SK-N-MC (cell line): ENCODE data around the gene AKAP13.
"Not testable (repeated sequence)": the region's sequence is repeated elsewhere in the genome, so short reads cannot be mapped to it uniquely, and the experiment has no call there.

Experiments used
- DNase-seq: peaks from one replicate; pipeline ENCODE4 v3.0.0-alpha.2; 2011; ENCODE audit warnings: low read depth, low spot score
- H3K27ac ChIP-seq: fragments of 200-600 bp; sonication (generic); 2 replicates; pipeline ENCODE4 v1.5.1; 2016; ENCODE audit warnings: mixed run types
- H3K36me3 ChIP-seq: fragments of 200-600 bp; sonication (generic); 2 replicates; pipeline ENCODE4 v1.6.1; 2017; ENCODE audit warnings: antibody characterized with exemption, low read length, mixed read lengths; ENCODE audit not compliant: insufficient read depth
- H3K4me3 ChIP-seq: fragments of 200-600 bp; sonication (generic); 2 replicates; pipeline ENCODE4 v1.5.1; 2016
- H3K9ac ChIP-seq: fragments of 200-600 bp; sonication (generic); 2 replicates; pipeline ENCODE4 v1.8.0; 2017; ENCODE audit warnings: mixed run types, mixed read lengths; ENCODE audit not compliant: insufficient read length
- H3K9me3 ChIP-seq: fragments of 200-600 bp; sonication (generic); 2 replicates; pipeline ENCODE4 v1.6.1; 2017; ENCODE audit warnings: low read depth, mild to moderate bottlenecking, antibody characterized with exemption, low read length, moderate library complexity, mixed read lengths
- EZH2 ChIP-seq: fragments of 200-600 bp; sonication (generic); IDR thresholded peaks from one replicate; pipeline ENCODE4 v1.6.1; 2017; ENCODE audit warnings: antibody characterized with exemption
- FOXP2 ChIP-seq: optimal IDR thresholded peaks from 2 replicates; pipeline ENCODE3; 2011; ENCODE audit warnings: mild to moderate bottlenecking, moderate library complexity; ENCODE audit not compliant: insufficient read depth; ENCODE audit errors: extremely low read length, control extremely low read depth
- POLR2AphosphoS5 ChIP-seq: IDR thresholded peaks from 2 replicates; pipeline ENCODE4 v1.6.1; 2012; ENCODE audit warnings: mild to moderate bottlenecking, low read depth, low read length, borderline replicate concordance

AKAP13 gene

GRCh38 chr15:85794598-85795336, 414.4 kb downstream of the AKAP13 start, which contains the start of gene KLHL25:
KLHL25 (minus strand) TSS chr15:85794925; CDS start chr15:85769810, 25,115 bp downstream.
- no peak for TF ChIP-seq EZH2
- peak; percentile 92 for TF ChIP-seq POLR2AphosphoS5
- DNase-seq: peak; percentile 57

GRCh38 chr15:85795337-85796305, 415.2 kb downstream of the AKAP13 start:
- H3K36me3 ChIP-seq: no peaks in the 10 kb centered on the region
- TF ChIP-seq FOXP2 (no peak), POLR2AphosphoS5 (no peak), EZH2 (no peak)
- H3K9me3 ChIP-seq: no peaks in the 10 kb centered on the region
- peak overlapping the region; percentile 52 for H3K9ac ChIP-seq
- no peak overlapping the region for H3K27ac ChIP-seq
- no peak for DNase-seq
- peak overlapping the region; percentile 74 for H3K4me3 ChIP-seq

More at GRCh38 chr15:85794598-85795336, 414.4 kb downstream of the AKAP13 start, which contains the start of gene KLHL25:
- H3K4me3 ChIP-seq: peak within 1 kb of the TSS; percentile 96
- no peaks in the 10 kb centered on the region for H3K36me3 ChIP-seq
- H3K9ac ChIP-seq: peak within 1 kb of the TSS; percentile 86
- H3K9me3 ChIP-seq: no peaks in the 10 kb centered on the region
- H3K27ac ChIP-seq: no peak within 1 kb of the TSS

- not testable (repeated sequence) for DNase-seq, H3K9ac ChIP-seq, H3K4me3 ChIP-seq, H3K9me3 ChIP-seq, H3K27ac ChIP-seq, H3K36me3 ChIP-seq
These were observed 416.0 kb downstream of the AKAP13 start for GRCh38 chr15:85796371-85796770.
